Fibroblast of the aortic adventitia (primary cell): Measurements from ENCODE around the gene PTGES2. TPM values are rescaled to one million over a fixed set of nuclear protein-coding genes. Genes with fewer than 3 reads are reported as not detected.

Experiments
- DNase-seq: peaks from one replicate; pipeline ENCODE4 v3.0.0-alpha.2; 2010; ENCODE audit warnings: low read depth
- H3K4me3 ChIP-seq: 2 replicates; pipeline ENCODE4 v1.5.1; 2011; ENCODE audit warnings: low read depth, mild to moderate bottlenecking, control low read depth, low read length, moderate library complexity
- CTCF ChIP-seq: IDR thresholded peaks from 2 replicates; pipeline ENCODE4 v1.5.1; 2011; ENCODE audit warnings: mild to moderate bottlenecking, low read length, control low read depth, inconsistent platforms; ENCODE audit not compliant: insufficient read depth
- total RNA-seq: library from RNA; depleted of rRNA; stranded (reverse); fragments of >200 nt; gene quantifications from 2 replicates; pipeline ENCODE4 v1.2.3, GENCODE V29; 2012; ENCODE audit warnings: low replicate concordance

Gene PTGES2
- total RNA-seq, 1 donor: 40.8 TPM

- no peak overlapping the region for H3K4me3 ChIP-seq
- no peak for TF ChIP-seq CTCF
- no peak for DNase-seq
Measured at GRCh38 chr9:128121466-128121810, 6.1 kb downstream of the PTGES2 start.

DNA sequence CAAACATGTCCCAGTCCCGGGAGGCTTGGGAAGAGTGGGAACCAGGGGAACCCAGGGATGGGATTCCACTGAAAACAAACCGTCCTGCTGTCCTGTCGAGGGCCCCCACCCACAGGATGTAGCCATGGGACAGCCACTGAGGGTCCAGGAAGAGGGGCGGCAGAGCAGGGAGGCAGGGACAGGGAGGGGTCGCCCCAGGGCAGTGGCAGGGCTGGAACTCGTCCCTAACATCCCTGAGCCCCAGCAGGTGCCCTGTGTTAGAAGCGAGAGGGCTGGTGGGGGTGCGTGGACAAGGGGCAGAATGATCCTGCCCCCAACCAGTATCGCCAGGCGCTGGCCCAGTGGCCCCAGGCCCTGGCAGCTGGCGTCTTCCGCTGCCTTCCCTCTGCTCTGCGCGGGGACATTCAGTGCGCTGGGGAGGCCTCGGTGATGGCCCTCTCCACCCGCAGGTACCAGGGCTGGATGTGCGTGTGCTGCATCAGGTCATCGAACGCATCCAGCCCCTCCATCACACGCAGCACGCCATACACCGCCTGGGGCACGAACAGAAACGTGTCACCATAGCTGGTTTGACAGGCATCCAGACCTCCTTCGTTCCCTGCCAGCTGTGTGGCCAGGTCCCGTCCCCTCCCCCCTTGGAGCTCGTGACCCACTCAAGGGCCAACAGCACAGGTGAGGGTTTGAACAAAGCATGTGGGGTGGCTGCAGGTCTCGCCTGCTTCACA lies 6.6 kb downstream of the PTGES2 start:
- no peak for TF ChIP-seq CTCF
- H3K4me3 ChIP-seq: no peak overlapping the region
- DNase-seq: no peak

DNA sequence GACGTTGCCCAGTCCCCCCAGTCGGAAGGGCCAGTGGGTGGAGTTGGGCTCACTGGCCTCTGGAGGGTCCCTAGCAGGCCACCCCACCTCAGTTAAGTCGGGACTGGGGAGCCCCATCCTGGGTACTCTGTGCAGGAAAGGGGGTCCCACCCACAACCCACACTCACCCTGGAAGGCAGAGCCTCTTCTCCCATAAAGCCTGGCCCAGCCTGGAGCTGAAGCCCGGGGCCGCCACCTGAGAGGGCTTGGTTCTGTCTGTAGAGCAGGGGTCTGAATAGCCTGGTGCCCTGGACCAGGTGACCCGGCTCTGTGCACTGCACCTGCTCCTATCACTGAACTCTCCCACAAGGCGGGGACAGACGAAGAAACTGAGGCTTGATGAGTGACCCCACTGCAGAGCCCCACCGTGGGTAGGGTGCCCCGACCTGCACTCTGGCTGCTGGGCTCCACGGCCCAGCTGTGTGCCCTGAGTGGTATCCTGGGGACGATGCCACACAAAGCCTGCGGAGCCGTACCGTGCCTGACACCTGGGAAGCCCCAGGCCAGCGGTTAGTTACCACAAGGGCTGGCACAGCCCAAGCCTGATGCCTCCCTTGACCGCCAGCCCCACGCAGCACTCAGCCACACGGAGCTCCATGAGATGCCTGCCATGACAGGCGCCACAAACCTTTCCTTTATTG lies 7.3 kb downstream of the PTGES2 start:
- H3K4me3 ChIP-seq: no peak overlapping the region
- DNase-seq: no peak
- TF ChIP-seq CTCF: no peak

DNA sequence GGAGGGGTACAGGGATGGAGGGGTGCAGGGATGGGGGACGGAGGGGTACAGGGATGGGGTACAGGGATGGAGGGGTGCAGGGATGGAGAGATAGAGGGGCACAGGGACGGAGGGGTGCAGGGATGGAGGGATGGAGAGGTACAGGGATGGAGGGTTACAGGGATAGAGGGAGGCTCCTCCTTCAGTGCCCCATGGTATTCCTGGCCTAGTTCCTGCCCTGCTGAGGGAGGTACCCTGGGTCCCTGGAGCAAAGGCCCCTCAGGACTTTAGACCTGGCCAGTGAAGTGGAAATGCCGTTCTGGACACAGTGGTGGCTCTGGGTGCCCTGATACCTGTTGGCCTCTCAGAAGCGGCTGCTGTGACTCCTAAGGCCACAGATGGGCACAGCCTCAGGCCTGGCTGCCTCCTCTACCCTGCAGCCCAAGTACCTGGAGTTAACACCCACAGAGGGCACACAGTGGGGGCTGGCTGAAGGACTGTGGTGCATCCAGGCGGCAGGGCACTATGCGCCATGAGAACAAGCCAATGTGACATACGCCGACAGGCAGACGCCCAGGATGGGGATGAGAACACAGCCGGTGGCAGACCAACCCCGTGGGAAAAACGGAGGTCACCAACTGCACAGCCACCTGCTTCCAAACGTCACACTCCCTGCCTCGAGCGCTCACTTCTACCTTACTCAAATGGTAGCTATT lies 8.4 kb downstream of the PTGES2 start:
- H3K4me3 ChIP-seq: no peak overlapping the region
- no peak for TF ChIP-seq CTCF
- DNase-seq: no peak

- H3K4me3 ChIP-seq: no peak overlapping the region
- DNase-seq: no peak
- TF ChIP-seq CTCF: no peak
Measured at GRCh38 chr9:128118472-128118857, 9.1 kb downstream of the PTGES2 start.

DNA sequence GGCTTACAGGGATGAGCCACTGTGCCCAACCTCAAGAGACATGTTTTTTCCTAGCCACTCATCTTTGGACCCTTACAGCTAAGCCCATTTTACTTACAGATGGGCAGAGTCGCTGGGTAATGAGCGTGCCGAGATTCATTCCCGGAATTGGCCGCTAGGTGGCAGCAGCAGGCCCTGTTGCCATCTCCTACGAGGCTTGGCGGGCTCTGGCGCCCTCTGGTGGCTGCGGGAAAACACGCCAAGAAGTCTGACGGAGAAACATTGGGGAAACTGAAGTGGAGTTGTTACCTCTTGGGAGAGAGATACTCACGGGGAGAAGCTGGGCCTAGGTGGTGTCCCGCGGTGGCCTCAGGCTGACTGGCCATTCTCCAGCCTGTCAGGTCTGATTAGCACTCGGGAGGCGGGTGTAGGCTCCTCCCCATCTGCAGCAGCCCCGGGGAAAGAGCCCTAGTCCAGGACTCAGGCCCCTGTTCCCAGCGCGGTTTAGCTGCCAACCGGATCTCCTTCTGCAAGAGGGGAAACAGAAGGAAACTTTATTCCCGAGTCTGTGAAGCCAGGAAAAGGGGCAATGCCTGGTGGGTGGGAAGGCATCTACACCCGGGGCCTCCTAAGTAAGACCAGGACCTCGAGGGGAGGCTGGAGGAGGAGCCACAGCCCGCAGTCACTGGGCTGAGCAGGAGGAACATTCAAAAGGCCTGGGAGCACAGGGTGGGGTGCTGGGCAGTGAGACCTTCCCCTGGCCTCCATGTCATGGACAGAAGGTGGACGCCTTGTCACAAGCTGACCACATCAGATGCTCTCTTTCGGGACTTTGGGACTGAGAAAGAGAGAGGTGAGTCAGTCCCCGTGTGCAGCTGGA lies 9.7 kb downstream of the PTGES2 start:
- peak; percentile 100 for TF ChIP-seq CTCF
- no peak overlapping the region for H3K4me3 ChIP-seq
- peak; percentile 88 for DNase-seq
